Activated effector memory CD4-positive, alpha-beta T cell treated with anti-CD3 and anti-CD28 coated beads, Interleukin-2, amount 50 U/mL, for 16 hours (primary cell): ENCODE results near the gene NHLRC2.
"Not testable (repeated sequence)": the region's sequence is repeated elsewhere in the genome, so short reads cannot be mapped to it uniquely, and the experiment has no call there.

Experiments used
- DNase-seq: peaks from one replicate; pipeline ENCODE4 v3.0.0-alpha.2; 2020

Gene NHLRC2

GRCh38 chr10:113854013-113854760, at the start of gene NHLRC2, which contains the start of gene DCLRE1A:
NHLRC2 (plus strand) TSS chr10:113854661; CDS start chr10:113854873, 212 bp downstream.
DCLRE1A (minus strand) TSS chr10:113854082; CDS start chr10:113853182, 900 bp downstream.
- peak; percentile 86 for DNase-seq

- DNase-seq, result no peak
These were observed 48.0 kb upstream of the NHLRC2 start for GRCh38 chr10:113806503-113806902.

GRCh38 chr10:113808168-113808567, 46.3 kb upstream of the NHLRC2 start:
- no peak for DNase-seq

GRCh38 chr10:113814700-113815099, 39.8 kb upstream of the NHLRC2 start:
- DNase-seq, result not testable (repeated sequence)

DNA sequence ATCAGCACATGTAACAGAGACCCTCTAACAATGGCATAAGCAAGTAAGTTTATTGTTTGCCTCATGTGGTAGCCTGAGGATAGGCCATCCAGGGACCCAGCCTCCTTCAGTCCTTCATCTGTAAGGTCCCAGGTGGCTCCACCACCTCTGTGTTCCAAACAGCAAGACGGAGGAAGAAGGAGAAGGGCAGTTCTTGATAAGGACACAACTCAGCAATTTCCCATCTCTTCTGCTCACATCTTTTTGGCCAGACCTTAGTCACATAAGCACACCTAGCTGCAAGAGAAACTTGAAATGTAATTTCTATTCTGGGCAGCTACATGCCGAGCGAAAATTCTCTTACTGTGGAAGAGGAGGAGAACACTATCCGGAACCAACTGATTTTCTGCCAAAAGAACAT, 34.5 kb upstream of the NHLRC2 start:
- DNase-seq, result no peak

GRCh38 chr10:113820507-113820906, 34.0 kb upstream of the NHLRC2 start:
- no peak for DNase-seq

- not testable (repeated sequence) for DNase-seq
These were observed 33.2 kb upstream of the NHLRC2 start for GRCh38 chr10:113821306-113821705.

- no peak for DNase-seq
These were observed 32.3 kb upstream of the NHLRC2 start for GRCh38 chr10:113822174-113822573.

GRCh38 chr10:113823389-113823788, 31.1 kb upstream of the NHLRC2 start:
- no peak for DNase-seq

DNA sequence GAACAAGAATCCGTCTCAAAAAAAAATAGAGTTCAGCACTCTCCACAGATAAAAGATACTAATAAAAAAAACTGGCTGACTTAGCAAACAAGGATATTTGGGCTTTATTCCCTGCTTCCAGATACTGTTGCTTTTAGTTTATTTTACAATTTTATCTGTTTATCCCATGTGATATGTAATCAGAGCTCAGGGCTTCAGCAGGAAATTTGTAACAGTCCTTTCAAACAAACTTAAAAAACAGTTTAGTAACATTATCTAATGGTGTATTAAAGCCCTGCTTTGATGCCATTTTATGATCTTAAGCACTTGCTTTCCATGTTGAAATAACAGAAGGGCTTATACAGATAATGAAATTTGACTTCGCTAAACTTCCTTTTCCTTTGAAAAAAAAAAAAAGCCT, 28.7 kb upstream of the NHLRC2 start:
- DNase-seq, result no peak

- not testable (repeated sequence) for DNase-seq
These were observed 25.9 kb upstream of the NHLRC2 start for GRCh38 chr10:113828567-113828966.

DNA sequence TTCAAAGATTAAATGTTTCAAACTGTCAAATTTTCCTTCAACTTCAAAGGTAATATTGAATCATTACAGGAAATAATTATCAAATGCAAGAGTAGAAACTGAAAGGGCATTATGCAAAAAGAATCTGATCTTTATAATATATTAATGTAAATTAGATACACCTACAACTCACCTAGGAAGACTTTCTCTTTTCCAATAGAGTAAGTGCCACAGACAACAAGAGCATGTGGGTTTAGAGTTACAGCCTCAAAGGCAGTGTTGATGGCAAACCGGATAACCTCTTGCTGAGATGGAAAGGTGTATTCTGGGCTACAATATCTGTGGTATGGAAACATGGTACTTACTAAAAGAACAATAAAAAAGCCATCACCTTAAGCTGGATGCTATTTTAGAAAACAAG, 12.3 kb upstream of the NHLRC2 start:
- no peak for DNase-seq

GRCh38 chr10:113843972-113844485, 10.4 kb upstream of the NHLRC2 start:
- DNase-seq, result no peak

- DNase-seq, result no peak
These were observed 8.4 kb upstream of the NHLRC2 start for GRCh38 chr10:113846036-113846435.

DNA sequence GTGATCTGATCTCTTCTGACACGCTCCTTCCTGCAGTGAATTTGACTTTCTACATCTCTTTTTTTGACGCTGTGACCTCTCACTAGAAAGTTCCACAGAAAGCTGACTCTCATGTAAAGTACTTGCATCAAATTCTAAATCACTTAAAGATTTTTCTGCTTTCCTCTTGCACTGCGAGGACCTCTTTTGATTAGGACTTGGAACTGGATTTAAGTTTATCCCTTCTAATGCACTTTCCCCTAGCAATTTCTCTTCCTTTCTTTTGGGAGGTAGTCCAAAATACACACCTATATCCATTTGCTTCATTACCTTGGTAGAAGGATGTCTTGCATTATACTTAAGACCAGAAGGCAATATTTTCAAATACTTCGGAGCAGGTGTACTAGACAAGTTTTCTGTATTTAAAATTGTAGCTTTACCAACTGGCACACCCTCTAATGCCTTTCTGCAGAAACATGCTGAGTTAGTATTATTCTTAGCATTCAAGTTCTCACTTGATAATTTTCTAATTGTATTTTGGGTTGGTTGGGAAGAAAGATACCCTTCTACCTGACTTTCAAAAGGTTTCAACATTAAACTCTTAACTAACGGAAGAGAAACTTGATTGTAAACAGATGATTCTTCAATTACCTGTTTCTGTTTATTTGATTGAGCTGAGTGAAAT, 5.2 kb upstream of the NHLRC2 start:
- DNase-seq, result no peak

DNA sequence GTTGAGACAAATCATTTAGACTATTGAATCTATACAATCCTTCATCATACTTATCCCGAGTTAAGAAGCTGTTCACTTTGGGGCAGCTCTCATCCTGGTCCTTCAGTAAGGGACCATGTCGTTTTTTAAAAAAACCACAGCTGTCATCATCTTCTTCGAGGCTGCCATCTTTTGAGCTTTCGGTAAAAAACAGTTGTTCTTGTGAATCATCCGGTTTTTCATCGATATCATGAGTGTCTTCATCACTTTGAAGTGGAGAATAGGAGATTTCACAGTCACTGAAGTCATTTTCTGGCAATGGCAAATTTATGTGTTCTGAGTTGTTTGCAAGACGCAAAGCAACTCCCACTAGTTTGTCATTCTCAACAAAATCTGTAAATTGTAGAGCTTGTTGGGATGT, 4.5 kb upstream of the NHLRC2 start:
- DNase-seq, result no peak

GRCh38 chr10:113853578-113854012, 866 bp upstream of the NHLRC2 start:
- no peak for DNase-seq

- DNase-seq, result peak; percentile 79
These were observed 514 bp downstream of the NHLRC2 start for GRCh38 chr10:113854761-113855588.

- DNase-seq, result no peak
These were observed 2.1 kb downstream of the NHLRC2 start for GRCh38 chr10:113856563-113856962.

DNA sequence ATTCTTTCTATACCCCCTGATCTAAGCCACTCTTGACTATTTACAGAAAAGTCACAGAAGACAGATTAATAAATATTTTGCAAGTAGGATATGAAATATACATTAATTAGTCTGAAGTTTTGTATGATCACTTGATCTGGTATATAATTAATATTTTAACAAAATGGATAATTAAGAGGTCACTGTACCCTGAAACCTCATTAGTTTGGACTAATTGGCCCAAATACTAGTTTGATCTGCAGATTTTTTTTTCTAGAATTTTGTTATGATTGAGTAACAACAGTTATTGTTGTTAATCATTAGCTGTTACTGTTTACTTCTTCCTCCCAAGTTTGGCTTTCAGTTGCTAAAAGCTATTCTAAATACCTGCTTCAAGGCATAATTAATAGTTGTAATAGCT, 2.7 kb downstream of the NHLRC2 start:
- DNase-seq, result no peak

DNA sequence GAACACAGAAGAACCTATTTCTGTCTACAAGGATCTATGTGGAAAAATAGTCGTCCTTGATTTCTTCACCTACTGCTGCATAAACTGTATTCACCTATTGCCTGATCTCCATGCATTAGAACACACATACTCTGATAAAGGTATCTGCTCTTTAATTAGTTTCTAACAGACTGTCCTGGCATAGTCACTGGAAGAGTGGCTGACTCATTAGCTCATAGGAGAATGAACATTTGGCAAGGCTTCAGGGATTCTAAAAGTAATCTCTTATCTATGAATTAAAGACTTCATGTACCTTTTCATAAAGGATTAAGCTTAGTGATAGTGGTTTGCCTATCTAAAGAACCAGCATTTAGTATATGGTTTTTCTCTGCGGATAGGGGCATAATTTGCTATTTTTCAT, 4.1 kb downstream of the NHLRC2 start:
- no peak for DNase-seq

GRCh38 chr10:113859261-113859660, 4.8 kb downstream of the NHLRC2 start:
- DNase-seq, result no peak

- DNase-seq, result no peak
These were observed 11.4 kb downstream of the NHLRC2 start for GRCh38 chr10:113865901-113866300.
